OCI-LY3 (cell line): ENCODE results near the gene TRAF4.

Experiments used
- H2AFZ ChIP-seq: fragments of 200-600, 300-600 bp; shearing (Covaris generic); 2 replicates; pipeline ENCODE4 v1.6.0; 2014; ENCODE audit warnings: antibody characterized with exemption, low read depth, low read length
- H3K27ac ChIP-seq: fragments of 200-600, 300-600 bp; sonication (generic); 2 replicates; pipeline ENCODE4 v1.5.1; 2014; ENCODE audit warnings: mild to moderate bottlenecking, low read length, moderate library complexity, mixed read lengths
- H3K27me3 ChIP-seq: fragments of 200-600, 300-600 bp; sonication (generic); 2 replicates; pipeline ENCODE4 v1.6.1; 2014; ENCODE audit warnings: low read depth, low read length, mixed read lengths
- H3K36me3 ChIP-seq: fragments of 200-600, 300-600 bp; sonication (generic); replicated peaks from 2 replicates; pipeline ENCODE3; 2014; ENCODE audit warnings: low read depth, low read length, mixed read lengths
- H3K4me1 ChIP-seq: fragments of 300-600, 200-600 bp; sonication (generic); 2 replicates; pipeline ENCODE4 v1.6.1; 2014; ENCODE audit warnings: low read length, mixed read lengths
- H3K4me2 ChIP-seq: fragments of 200-600, 300-600 bp; sonication (generic); 2 replicates; pipeline ENCODE4 v1.6.1; 2014; ENCODE audit warnings: low read length, mixed read lengths
- H3K4me3 ChIP-seq: fragments of 300-600, 200-600 bp; sonication (generic); 2 replicates; pipeline ENCODE4 v1.5.1; 2014; ENCODE audit warnings: antibody characterized with exemption, mild to moderate bottlenecking, low read length, moderate library complexity
- H3K79me2 ChIP-seq: fragments of 300-600, 200-600 bp; shearing (Covaris generic); 2 replicates; pipeline ENCODE4 v1.6.1; 2014; ENCODE audit warnings: mild to moderate bottlenecking, low read length, mixed read lengths
- H3K9ac ChIP-seq: fragments of 300-600, 200-600 bp; shearing (Covaris generic); 2 replicates; pipeline ENCODE4 v1.6.0; 2014; ENCODE audit warnings: mild to moderate bottlenecking, low read length, moderate library complexity
- H3K9me3 ChIP-seq: fragments of 200-600, 300-600 bp; shearing (Covaris generic); 2 replicates; pipeline ENCODE4 v1.6.1; 2014; ENCODE audit warnings: low read length, mixed read lengths; ENCODE audit not compliant: insufficient read depth
- H4K20me1 ChIP-seq: fragments of 200-600, 300-600 bp; sonication (generic); 2 replicates; pipeline ENCODE4 v1.6.1; 2016; ENCODE audit warnings: low read length, mixed read lengths; ENCODE audit not compliant: insufficient read depth
- CTCF ChIP-seq: fragments of 200-600, 300-600 bp; sonication (generic); IDR thresholded peaks from 2 replicates; pipeline ENCODE4 v1.5.1; 2014; ENCODE audit warnings: antibody characterized with exemption, low read length, low read depth
- EZH2phosphoT487 ChIP-seq: fragments of 200-600 bp; shearing (Covaris generic); IDR thresholded peaks from 2 replicates; pipeline ENCODE4 v1.6.1; 2018; ENCODE audit warnings: antibody characterized with exemption, mixed run types, low read depth

The TRAF4 gene

GRCh38 chr17:28702026-28702751, 41.6 kb upstream of the TRAF4 start:
- Histone ChIP-seq H4K20me1 (no peaks in the 10 kb centered on the region), H3K9ac (no peak overlapping the region), H3K4me3 (no peak overlapping the region), H3K79me2 (no peaks in the 10 kb centered on the region), H3K4me2 (no peak overlapping the region), H3K36me3 (peaks cover 72% of the 10 kb centered on the region), H2AFZ (no peak overlapping the region), H3K9me3 (no peaks in the 10 kb centered on the region), H3K27ac (no peak overlapping the region), H3K27me3 (no peaks in the 10 kb centered on the region), H3K4me1 (no peaks in the 10 kb centered on the region)
- TF ChIP-seq EZH2phosphoT487 = no peak
- no peak for TF ChIP-seq CTCF

GRCh38 chr17:28702752-28703150, 41.1 kb upstream of the TRAF4 start:
- no peaks in the 10 kb centered on the region for H3K79me2 ChIP-seq
- no peak overlapping the region for H3K4me3 ChIP-seq
- no peaks in the 10 kb centered on the region for H3K9me3 ChIP-seq
- no peak overlapping the region for H3K9ac ChIP-seq
- no peak overlapping the region for H2AFZ ChIP-seq
- no peak overlapping the region for H3K27ac ChIP-seq
- H4K20me1 ChIP-seq = no peaks in the 10 kb centered on the region
- peaks cover 66% of the 10 kb centered on the region for H3K36me3 ChIP-seq
- TF ChIP-seq CTCF (no peak), EZH2phosphoT487 (no peak)
- no peaks in the 10 kb centered on the region for H3K4me1 ChIP-seq
- no peaks in the 10 kb centered on the region for H3K27me3 ChIP-seq
- no peak overlapping the region for H3K4me2 ChIP-seq

GRCh38 chr17:28703552-28704218, 40.1 kb upstream of the TRAF4 start:
- H3K9me3 ChIP-seq = no peaks in the 10 kb centered on the region
- H4K20me1 ChIP-seq = no peaks in the 10 kb centered on the region
- H2AFZ ChIP-seq = no peak overlapping the region
- H3K27me3 ChIP-seq = no peaks in the 10 kb centered on the region
- peaks cover 57% of the 10 kb centered on the region for H3K36me3 ChIP-seq
- TF ChIP-seq CTCF (no peak), EZH2phosphoT487 (no peak)
- H3K27ac ChIP-seq = no peak overlapping the region
- no peak overlapping the region for H3K4me2 ChIP-seq
- no peak overlapping the region for H3K4me3 ChIP-seq
- no peaks in the 10 kb centered on the region for H3K79me2 ChIP-seq
- H3K4me1 ChIP-seq = no peaks in the 10 kb centered on the region
- H3K9ac ChIP-seq = no peak overlapping the region

GRCh38 chr17:28704219-28704858, 39.5 kb upstream of the TRAF4 start:
- Histone ChIP-seq H3K4me1 (no peaks in the 10 kb centered on the region), H3K4me2 (no peak overlapping the region), H3K9me3 (no peaks in the 10 kb centered on the region), H3K4me3 (no peak overlapping the region), H3K36me3 (peaks cover 52% of the 10 kb centered on the region), H3K27me3 (no peaks in the 10 kb centered on the region), H3K9ac (no peak overlapping the region), H3K79me2 (no peaks in the 10 kb centered on the region), H2AFZ (no peak overlapping the region), H4K20me1 (no peaks in the 10 kb centered on the region), H3K27ac (no peak overlapping the region)
- TF ChIP-seq EZH2phosphoT487 (no peak), CTCF (no peak)
